SK-N-SH (cell line): ENCODE results near the gene FBXL12.

Experiments
- EP300 ChIP-seq, 2 experiments: IDR thresholded peaks; 2 replicates each; pipeline versions ENCODE4 v1.4.0 to v1.6.1; 2012; ENCODE audit warnings: borderline replicate concordance in 1 of 2, low read depth in 1 of 2, low read length in 1 of 2
- EZH2phosphoT487 ChIP-seq: fragments of 200-600 bp; sonication (generic); IDR thresholded peaks from 2 replicates; pipeline ENCODE4 v1.6.1; 2017; ENCODE audit warnings: low read depth, mixed run types, mild to moderate bottlenecking, antibody characterized with exemption, moderate library complexity, borderline replicate concordance
- FOXM1 ChIP-seq: IDR thresholded peaks from 2 replicates; pipeline ENCODE4 v1.4.0; 2012; ENCODE audit warnings: low read depth, mild to moderate bottlenecking
- MXI1 ChIP-seq: IDR thresholded peaks from 2 replicates; pipeline ENCODE4 v1.6.1; 2012; ENCODE audit warnings: mild to moderate bottlenecking, low read depth, low read length, improper control_type of control experiment
- RAD21 ChIP-seq: IDR thresholded peaks from 2 replicates; pipeline ENCODE4 v1.6.1; 2012; ENCODE audit warnings: mild to moderate bottlenecking, low read length
- RXRA ChIP-seq: IDR thresholded peaks from 2 replicates; pipeline ENCODE4 v1.4.0; 2012; ENCODE audit warnings: low read depth, mild to moderate bottlenecking, borderline replicate concordance
- SIN3A ChIP-seq: IDR thresholded peaks from 2 replicates; pipeline ENCODE4 v1.6.1; 2012; ENCODE audit warnings: low read depth, mild to moderate bottlenecking, low read length, moderate library complexity, borderline replicate concordance
- TF ChIP-seq, protein P1 (sequence below): fragments of 200-600 bp; sonication (generic); IDR thresholded peaks from 2 replicates; pipeline ENCODE4 v1.6.1; 2017; ENCODE audit warnings: antibody characterized with exemption, mild to moderate bottlenecking, moderate library complexity
- TF ChIP-seq, protein P2 (sequence below): IDR thresholded peaks from 2 replicates; pipeline ENCODE4 v1.4.0; 2012; ENCODE audit warnings: low read depth

DNA sequence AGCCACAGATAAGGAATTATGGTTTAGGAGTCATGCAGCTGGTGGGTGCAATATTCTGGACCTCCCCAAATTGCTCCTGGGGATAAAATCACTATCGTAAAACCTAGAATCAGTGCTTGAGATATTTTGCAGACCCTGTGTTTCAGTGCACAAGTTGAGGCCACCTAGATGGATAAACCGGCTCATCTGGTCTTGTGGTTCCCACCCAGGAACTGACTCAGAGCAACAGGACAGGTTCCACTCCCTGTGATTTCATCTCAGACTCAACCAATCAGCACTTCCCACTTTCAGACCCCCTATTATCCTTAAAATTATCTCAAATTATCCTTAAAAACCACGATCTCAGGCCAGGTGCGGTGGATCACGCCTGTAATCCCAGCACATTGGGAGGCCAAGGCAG, 21.0 kb downstream of the FBXL12 start:
- TF ChIP-seq, protein P1, sequence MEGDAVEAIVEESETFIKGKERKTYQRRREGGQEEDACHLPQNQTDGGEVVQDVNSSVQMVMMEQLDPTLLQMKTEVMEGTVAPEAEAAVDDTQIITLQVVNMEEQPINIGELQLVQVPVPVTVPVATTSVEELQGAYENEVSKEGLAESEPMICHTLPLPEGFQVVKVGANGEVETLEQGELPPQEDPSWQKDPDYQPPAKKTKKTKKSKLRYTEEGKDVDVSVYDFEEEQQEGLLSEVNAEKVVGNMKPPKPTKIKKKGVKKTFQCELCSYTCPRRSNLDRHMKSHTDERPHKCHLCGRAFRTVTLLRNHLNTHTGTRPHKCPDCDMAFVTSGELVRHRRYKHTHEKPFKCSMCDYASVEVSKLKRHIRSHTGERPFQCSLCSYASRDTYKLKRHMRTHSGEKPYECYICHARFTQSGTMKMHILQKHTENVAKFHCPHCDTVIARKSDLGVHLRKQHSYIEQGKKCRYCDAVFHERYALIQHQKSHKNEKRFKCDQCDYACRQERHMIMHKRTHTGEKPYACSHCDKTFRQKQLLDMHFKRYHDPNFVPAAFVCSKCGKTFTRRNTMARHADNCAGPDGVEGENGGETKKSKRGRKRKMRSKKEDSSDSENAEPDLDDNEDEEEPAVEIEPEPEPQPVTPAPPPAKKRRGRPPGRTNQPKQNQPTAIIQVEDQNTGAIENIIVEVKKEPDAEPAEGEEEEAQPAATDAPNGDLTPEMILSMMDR: no peak
- TF ChIP-seq EP300 (IDR thresholded peaks at IDR 0.05; ENCODE audit: borderline replicate concordance in 1 of 2, low read depth in 1 of 2, low read length in 1 of 2) (no peak), EZH2phosphoT487 (no peak), RXRA (no peak), RAD21 (no peak), FOXM1 (no peak), SIN3A (no peak), MXI1 (no peak)
- TF ChIP-seq, protein P2, sequence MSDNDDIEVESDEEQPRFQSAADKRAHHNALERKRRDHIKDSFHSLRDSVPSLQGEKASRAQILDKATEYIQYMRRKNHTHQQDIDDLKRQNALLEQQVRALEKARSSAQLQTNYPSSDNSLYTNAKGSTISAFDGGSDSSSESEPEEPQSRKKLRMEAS: no peak
